HepG2 (cell line): ENCODE results near the gene CBX2. TPM values are rescaled to one million over a fixed set of nuclear protein-coding genes. Genes with fewer than 3 reads are reported as not detected.

Experiments
- AGO2 ChIP-seq: fragments of 200-400 bp; formaldehyde crosslinking; optimal IDR thresholded peaks from 2 replicates; pipeline ENCODE3; 2017; ENCODE audit warnings: mild to moderate bottlenecking, low read depth, low read length, moderate library complexity
- BHLHE40 ChIP-seq: IDR thresholded peaks from 2 replicates; pipeline ENCODE4 v1.6.1; 2011; ENCODE audit warnings: low read length, improper control_type of control experiment
- EP300 ChIP-seq, 3 experiments: sonication (generic) in 1 of 3; formaldehyde crosslinking in 1 of 3; IDR thresholded peaks; 2 replicates each; pipeline versions ENCODE4 v1.5.1 to v1.6.1; 2011 to 2020; ENCODE audit warnings: low read depth in 2 of 3, low read length in 2 of 3, borderline replicate concordance in 1 of 3, improper control_type of control experiment in 1 of 3, mild to moderate bottlenecking in 1 of 3, missing genetic modification reagents in 1 of 3, moderate library complexity in 1 of 3
- FOXJ3 ChIP-seq: sonication (generic); formaldehyde crosslinking; IDR thresholded peaks from 2 replicates; pipeline ENCODE4 v1.4.0; 2020; ENCODE audit warnings: missing genetic modification reagents, mild to moderate bottlenecking, borderline replicate concordance
- HMG20A ChIP-seq: IDR thresholded peaks from 2 replicates; pipeline ENCODE4 v1.6.1; 2016; ENCODE audit warnings: borderline replicate concordance
- HMGA1 ChIP-seq: sonication (generic); formaldehyde crosslinking; conservative IDR thresholded peaks from 2 replicates; pipeline ENCODE4 v1.4.0; 2020; ENCODE audit warnings: missing genetic modification reagents
- HNF4G ChIP-seq, 2 experiments: sonication (generic) in 1 of 2; formaldehyde crosslinking in 1 of 2; IDR thresholded peaks; 2 replicates each; pipeline versions ENCODE4 v1.4.0 to v1.6.1; 2011 to 2020; ENCODE audit warnings: borderline replicate concordance in 2 of 2, low read depth in 2 of 2, mild to moderate bottlenecking in 2 of 2, low read length in 1 of 2, missing genetic modification reagents in 1 of 2, moderate library complexity in 1 of 2
- HNRNPLL ChIP-seq: fragments of 200-400 bp; formaldehyde crosslinking; IDR thresholded peaks from 2 replicates; pipeline ENCODE4 v1.6.1; 2017; ENCODE audit warnings: mild to moderate bottlenecking, low read depth, low read length; ENCODE audit not compliant: poor library complexity, severe bottlenecking
- HOMEZ ChIP-seq: IDR thresholded peaks from 2 replicates; pipeline ENCODE4 v1.6.1; 2016; ENCODE audit warnings: low read depth
- KLF15 ChIP-seq: sonication (generic); formaldehyde crosslinking; IDR thresholded peaks from 2 replicates; pipeline ENCODE4 v1.8.1; 2023; ENCODE audit warnings: borderline replicate concordance, mild to moderate bottlenecking, inconsistent platforms, missing genetic modification reagents, mixed read lengths
- MTF1 ChIP-seq: sonication (generic); formaldehyde crosslinking; IDR thresholded peaks from 2 replicates; pipeline ENCODE4 v1.5.0; 2020; ENCODE audit warnings: missing genetic modification reagents
- NFE2L2 ChIP-seq: fragments of 150-350 bp; IDR thresholded peaks from 2 replicates; pipeline ENCODE4 v1.6.1; 2014; ENCODE audit warnings: low read length
- RFX1 ChIP-seq: fragments of 450-650 bp; IDR thresholded peaks from 2 replicates; pipeline ENCODE4 v1.6.1; 2017
- TAF1 ChIP-seq: sonication (generic); formaldehyde crosslinking; IDR thresholded peaks from 2 replicates; pipeline ENCODE4 v1.4.0; 2020; ENCODE audit warnings: missing genetic modification reagents
- ZBTB46 ChIP-seq: sonication (generic); formaldehyde crosslinking; IDR thresholded peaks from 2 replicates; pipeline ENCODE4 v1.4.0; 2020; ENCODE audit warnings: mild to moderate bottlenecking, missing genetic modification reagents, borderline replicate concordance
- ZBTB7A ChIP-seq: sonication (generic); formaldehyde crosslinking; IDR thresholded peaks from 2 replicates; pipeline ENCODE4 v1.8.0; 2022; ENCODE audit warnings: mild to moderate bottlenecking, missing genetic modification reagents
- ZBTB8A ChIP-seq: sonication (generic); formaldehyde crosslinking; IDR thresholded peaks from 2 replicates; pipeline ENCODE4 v1.4.0; 2020; ENCODE audit warnings: mild to moderate bottlenecking, low read depth, missing genetic modification reagents, borderline replicate concordance
- ZKSCAN8 ChIP-seq: IDR thresholded peaks from 2 replicates; pipeline ENCODE4 v1.6.1; 2016; ENCODE audit warnings: borderline replicate concordance, missing genetic modification reagents, missing compliant biosample characterization
- ZNF274 ChIP-seq: sonication (generic); formaldehyde crosslinking; IDR thresholded peaks from 2 replicates; pipeline ENCODE4 v1.5.1; 2020; ENCODE audit warnings: mild to moderate bottlenecking, missing genetic modification reagents
- ZNF362 ChIP-seq: sonication (generic); formaldehyde crosslinking; IDR thresholded peaks from 2 replicates; pipeline ENCODE4 v1.4.0; 2020; ENCODE audit warnings: missing genetic modification reagents, mild to moderate bottlenecking, borderline replicate concordance
- ZNF44 ChIP-seq: sonication (generic); formaldehyde crosslinking; IDR thresholded peaks from 2 replicates; pipeline ENCODE4 v1.5.1; 2020; ENCODE audit warnings: mild to moderate bottlenecking, missing genetic modification reagents
- ZNF644 ChIP-seq: IDR thresholded peaks from 2 replicates; pipeline ENCODE4 v1.6.1; 2016; ENCODE audit warnings: low read depth
- ZNF800 ChIP-seq: sonication (generic); formaldehyde crosslinking; IDR thresholded peaks from 2 replicates; pipeline ENCODE4 v1.4.0; 2020; ENCODE audit warnings: missing genetic modification reagents
- polyA plus RNA-seq, 8 experiments: library from polyadenylated mRNA; depleted of rRNA in 3 of 8; stranded (reverse) in 7 of 8; unstranded in 1 of 8; fragments of >200 nt; fragmentation: Illumina TruSeq in 4 of 8; extraction: Trizol in 4 of 8; gene quantifications; 2 replicates each; pipeline versions ENCODE4 v1.2.1 to v1.2.3, GENCODE V29; 2011 to 2016; ENCODE audit warnings: low read depth in 4 of 8, missing spikeins in 1 of 8, mixed read lengths in 1 of 8; ENCODE audit not compliant: insufficient read depth in 1 of 8
- total RNA-seq, 5 experiments: library from RNA; depleted of rRNA; stranded (reverse); fragments of >200 nt; fragmentation: Illumina TruSeq; extraction: Trizol; gene quantifications; 2 replicates each; pipeline ENCODE4 v1.2.3, GENCODE V29; 2016; ENCODE audit warnings: low read depth in 1 of 5

Gene CBX2
- total and polyA plus RNA-seq, 2 of the 13 experiments (the other 11 are each of a cell fraction or from before 2014, with no cell fraction given), result 14.5 to 31.1 TPM

GRCh38 chr17:79732804-79733691 lies 44.9 kb upstream of the CBX2 start (continued):
- TF ChIP-seq ZNF800 (CRISPR knock-in tag) (no peak), ZBTB46 (no peak), ZBTB7A (peak; percentile 91), ZNF44 (no peak), KLF15 (CRISPR knock-in tag) (no peak), HMGA1 (CRISPR knock-in tag) (no peak), HNRNPLL (no peak), BHLHE40 (peak; percentile 59), RFX1 (no peak), ZKSCAN8 (no peak), TAF1 (CRISPR knock-in tag) (peak; percentile 38; the same call in 1 of the 2 replicates), ZNF274 (CRISPR knock-in tag) (peak; percentile 37), AGO2 (no peak), EP300 (IDR thresholded peaks at IDR 0.05; ENCODE audit: low read depth in 2 of 2, low read length in 2 of 2) (no peak), EP300 (CRISPR knock-in tag; IDR thresholded peaks at IDR 0.05; ENCODE audit: borderline replicate concordance) (no peak), FOXJ3 (CRISPR knock-in tag) (no peak), HMG20A (CRISPR knock-in tag) (no peak; the same call in 1 of the 2 replicates), MTF1 (no peak), ZBTB8A (CRISPR knock-in tag) (no peak), HNF4G (IDR thresholded peaks at IDR 0.05; ENCODE audit: borderline replicate concordance, low read depth, low read length) (0 out of 2 replicates have a peak, but pooled peaks have one; percentile 12), HNF4G (CRISPR knock-in tag; IDR thresholded peaks at IDR 0.05; ENCODE audit: borderline replicate concordance, low read depth) (peak; percentile 72; the same call in 1 of the 2 replicates), ZNF362 (CRISPR knock-in tag) (no peak), HOMEZ (CRISPR knock-in tag) (no peak), NFE2L2 (no peak), ZNF644 (no peak)
